NCI-H2227 (cell line): ENCODE data around the gene ERRFI1.
"Not testable (repeated sequence)": the region's sequence is repeated elsewhere in the genome, so short reads cannot be mapped to it uniquely, and the experiment has no call there.

ENCODE experiments used
- DNase-seq: peaks from one replicate; lab custom pipeline; 2025; ENCODE audit not compliant: unreplicated experiment; lab: John Stamatoyannopoulos, UW

ERRFI1 gene

GRCh38 chr1:8026153-8026975 is at the start of gene ERRFI1:
TSS of gene ERRFI1 (minus strand) at chr1:8026309. CDS start at chr1:8015619, 10,690 bp downstream.
- peak; percentile 98 for DNase-seq

DNA sequence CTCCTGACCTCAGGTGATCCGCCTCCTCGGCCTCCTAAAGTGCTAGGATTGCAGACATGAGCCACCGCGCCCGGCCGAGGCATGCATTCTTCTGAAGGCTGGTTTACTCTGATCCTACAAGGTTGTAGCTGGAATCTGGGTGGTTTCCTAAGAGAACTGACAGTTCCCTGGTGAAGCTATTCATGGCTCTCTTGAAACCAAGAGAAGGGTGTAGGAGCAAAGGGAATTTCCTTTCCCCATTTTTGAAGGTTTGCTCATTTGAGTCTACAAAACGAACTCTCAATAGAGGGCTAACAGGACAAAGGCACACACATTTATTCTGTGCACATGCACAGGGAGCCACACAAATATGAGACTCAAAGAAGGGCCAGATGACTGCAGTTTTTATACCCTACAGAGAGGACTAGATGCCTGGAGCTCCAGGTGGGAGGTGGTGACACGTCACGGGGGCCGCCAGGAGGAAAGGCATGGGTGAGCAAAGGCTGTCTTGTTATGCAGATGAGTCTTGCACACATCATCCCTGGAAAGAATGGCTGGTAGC is 49.5 kb upstream of the ERRFI1 start:
- DNase-seq, result no peak

- DNase-seq, result no peak
These were observed 47.2 kb upstream of the ERRFI1 start for GRCh38 chr1:8073112-8073855.

- DNase-seq, result no peak
These were observed 44.3 kb upstream of the ERRFI1 start for GRCh38 chr1:8070381-8070811.

DNA sequence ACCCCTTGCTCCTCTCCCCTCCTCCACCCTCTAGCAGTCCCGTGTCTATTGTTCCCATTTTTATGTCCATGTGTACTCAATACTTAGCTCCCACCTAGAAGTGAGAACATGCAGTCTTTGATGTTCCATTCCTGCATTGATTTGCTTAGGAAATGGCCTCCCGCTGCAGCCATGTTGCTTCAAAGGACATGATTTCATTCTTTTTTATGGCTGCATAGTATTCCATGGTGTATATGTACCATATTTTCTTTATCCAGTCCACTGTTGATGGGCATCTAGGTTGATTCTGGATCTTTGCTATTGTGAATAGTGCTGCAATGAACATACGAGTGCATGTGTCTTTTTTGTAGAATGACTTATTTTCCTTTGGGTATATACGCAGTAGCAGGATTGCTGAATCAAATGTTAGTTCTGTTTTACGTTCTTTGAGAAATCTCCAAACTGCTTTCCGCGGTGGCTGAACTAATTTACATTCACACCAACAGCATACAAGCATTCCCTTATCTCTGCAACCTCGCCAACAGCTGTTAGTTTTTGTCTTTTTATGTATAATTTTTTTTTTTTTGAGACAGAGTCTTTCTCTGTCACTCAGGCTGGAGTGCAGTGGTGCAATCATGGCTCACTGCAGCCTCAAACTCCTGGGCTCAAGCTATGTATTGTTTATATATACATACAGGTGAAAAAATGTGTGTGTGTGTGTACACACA is 43.7 kb upstream of the ERRFI1 start:
- not testable (repeated sequence) for DNase-seq

DNA sequence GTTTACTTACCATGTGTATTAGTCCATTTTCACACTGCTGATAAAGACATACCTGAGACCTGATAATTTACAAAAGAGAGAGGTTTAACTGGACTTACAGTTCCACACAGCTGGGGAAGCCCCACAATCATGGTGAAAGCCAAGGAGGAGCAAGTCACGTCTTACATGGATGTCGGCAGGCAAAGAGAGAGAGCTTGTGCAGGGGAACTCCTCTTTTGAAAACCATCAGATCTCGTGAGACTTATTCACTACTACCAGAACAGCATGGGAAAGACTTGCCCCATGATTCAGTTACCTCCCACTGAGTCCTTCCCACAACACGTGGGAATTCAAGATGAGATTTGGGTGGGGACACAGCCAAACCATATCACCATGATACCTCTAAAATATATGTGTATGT is 39.3 kb upstream of the ERRFI1 start:
- no peak for DNase-seq

DNA sequence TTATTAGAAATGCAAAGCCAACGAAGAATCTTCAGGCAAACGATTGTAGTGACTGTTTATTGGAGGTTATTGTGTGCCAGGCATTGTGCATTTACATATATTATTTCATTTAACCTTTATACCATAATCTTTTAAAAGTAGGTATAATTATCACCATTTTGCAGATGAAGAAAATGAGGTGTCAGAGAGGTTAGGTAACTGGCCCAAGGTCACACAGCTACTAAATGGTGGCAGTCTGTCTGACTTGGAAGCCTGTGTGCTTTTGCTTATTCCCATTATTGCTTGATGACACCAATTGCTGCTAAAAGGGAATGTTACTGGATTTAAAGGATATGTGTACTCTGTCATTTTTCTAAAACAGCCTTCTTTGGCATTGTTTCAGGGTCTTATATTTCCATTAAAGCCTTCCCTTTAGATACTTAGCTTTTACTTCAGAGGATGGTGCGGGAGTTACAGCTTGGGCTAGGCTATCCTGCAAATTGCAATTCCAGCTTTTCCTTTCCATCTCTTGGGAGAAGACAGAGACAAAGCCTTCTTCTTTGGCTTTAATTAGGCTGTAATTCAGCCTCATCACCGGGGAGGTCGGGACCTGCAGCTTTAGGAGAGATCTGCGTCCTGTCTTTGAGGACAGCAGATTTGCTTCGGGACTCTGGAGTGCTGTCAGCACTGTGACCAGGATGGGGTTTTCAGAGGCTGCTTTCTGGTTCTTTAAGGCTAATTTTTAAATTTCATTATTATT is 37.4 kb upstream of the ERRFI1 start:
- DNase-seq, result no peak

DNA sequence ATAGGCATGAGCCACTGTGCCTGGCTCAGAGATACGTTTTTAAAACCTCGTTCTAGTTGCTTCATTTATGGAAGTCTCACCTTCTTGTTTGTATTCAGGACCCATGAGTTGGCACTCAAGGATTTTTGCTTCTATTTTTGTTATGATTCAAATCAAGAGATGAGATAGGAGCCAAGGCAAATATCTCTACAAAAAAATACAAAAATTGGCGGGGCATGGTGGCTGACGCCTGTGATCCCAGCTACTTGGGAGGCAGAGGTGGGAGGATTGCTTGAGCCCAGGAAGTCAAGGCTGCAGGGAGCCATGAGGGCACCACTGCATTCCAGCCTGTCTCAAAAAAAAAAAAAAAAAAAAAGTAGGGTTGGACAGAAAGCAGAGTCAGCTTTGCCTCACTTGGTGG is 36.8 kb upstream of the ERRFI1 start:
- DNase-seq, result no peak

DNA sequence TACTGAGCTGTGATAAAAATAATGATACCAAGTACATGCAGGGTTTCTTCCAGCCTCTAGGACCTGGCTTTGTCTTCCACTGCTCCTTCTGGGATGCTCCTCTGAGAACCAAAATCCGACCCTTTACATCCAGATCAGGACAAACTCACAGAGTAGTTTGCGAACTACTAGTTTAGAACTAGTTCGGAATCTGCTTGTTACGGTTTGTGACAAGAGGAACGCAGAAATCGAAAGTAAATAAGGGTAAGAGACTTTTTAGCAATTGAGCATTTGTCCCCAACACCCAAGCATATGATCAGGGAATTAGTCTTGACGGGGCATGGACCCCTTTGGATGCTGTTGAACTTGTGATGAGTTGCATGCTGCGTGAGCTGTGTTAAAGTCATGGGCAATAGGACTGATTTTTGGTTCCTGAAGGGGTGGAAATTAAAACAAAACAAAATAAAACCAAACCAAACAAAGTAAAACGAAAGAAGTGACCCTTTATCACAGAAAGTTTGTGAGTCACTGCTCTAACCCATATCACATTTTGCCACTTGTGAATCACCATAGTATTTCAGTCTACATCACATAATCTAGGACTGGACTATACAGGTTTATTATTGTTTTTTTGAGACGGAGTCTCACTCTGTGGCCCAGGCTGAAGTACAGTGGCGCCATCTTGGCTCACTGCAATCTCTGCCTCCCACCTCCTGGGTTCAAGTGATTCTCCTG is 35.7 kb upstream of the ERRFI1 start:
- DNase-seq, result no peak

- no peak for DNase-seq
These were observed 35.1 kb upstream of the ERRFI1 start for GRCh38 chr1:8061210-8061609.

DNA sequence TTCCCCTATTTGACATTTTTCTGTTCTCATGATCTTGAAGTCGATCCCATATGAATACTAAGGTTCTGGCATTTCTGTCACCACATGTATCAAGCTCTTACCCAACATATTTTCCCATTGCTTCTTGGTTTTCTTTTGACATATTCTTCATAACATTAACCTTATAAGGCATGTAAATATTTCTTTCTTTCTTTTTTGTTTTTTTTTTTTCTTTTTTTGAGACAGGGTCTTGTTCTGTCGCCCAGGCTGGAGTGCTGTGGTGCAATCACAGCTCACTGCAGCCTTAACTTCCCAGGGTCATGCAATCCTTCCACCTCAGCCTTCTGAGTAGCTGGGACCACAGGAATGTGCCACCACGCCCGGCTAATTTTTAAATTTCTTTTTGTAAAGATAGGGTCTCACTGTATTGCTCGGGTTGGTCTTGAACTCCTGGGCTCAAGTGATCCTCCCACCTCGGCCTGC is 33.1 kb upstream of the ERRFI1 start:
- DNase-seq, result no peak

GRCh38 chr1:8057779-8058178 is 31.7 kb upstream of the ERRFI1 start:
- not testable (repeated sequence) for DNase-seq

DNA sequence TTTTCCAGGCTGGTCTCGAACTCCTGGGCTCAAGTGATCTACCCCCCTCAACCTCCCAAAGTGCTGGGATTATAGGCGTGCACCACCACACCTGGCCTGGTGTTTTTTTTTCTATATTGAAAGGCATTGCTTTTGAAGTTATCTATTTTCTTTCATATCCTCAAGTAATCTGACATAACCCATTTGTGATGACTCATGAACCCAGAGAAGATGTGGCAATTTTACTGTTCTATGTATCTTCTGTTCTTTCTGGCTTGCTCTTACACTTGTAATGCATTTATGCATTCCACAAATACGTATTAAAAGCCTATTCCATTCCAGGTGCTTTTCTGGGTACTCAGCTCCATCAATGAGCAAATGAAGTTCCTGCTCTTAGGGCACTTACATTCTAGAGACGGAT is 29.9 kb upstream of the ERRFI1 start:
- DNase-seq, result no peak

- no peak for DNase-seq
These were observed 27.9 kb upstream of the ERRFI1 start for GRCh38 chr1:8053878-8054567.

GRCh38 chr1:8051650-8052049 is 25.5 kb upstream of the ERRFI1 start:
- no peak for DNase-seq

DNA sequence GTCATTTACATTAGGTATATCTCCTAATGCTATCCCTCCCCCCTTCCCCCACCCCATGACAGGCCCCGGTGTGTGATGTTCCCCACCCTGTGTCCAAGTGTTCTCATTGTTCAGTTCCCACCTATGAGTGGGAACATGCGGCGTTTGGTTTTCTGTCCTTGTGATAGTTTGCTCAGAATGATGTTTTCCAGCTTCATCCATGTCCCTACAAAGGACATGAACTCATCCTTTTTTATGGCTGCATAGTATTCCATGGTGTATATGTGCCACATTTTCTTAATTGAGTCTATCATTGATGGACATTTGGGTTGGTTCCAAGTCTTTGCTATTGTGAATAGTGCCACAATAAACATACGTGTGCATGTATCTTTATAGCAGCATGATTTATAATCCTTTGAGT is 23.1 kb upstream of the ERRFI1 start:
- DNase-seq, result not testable (repeated sequence)

DNA sequence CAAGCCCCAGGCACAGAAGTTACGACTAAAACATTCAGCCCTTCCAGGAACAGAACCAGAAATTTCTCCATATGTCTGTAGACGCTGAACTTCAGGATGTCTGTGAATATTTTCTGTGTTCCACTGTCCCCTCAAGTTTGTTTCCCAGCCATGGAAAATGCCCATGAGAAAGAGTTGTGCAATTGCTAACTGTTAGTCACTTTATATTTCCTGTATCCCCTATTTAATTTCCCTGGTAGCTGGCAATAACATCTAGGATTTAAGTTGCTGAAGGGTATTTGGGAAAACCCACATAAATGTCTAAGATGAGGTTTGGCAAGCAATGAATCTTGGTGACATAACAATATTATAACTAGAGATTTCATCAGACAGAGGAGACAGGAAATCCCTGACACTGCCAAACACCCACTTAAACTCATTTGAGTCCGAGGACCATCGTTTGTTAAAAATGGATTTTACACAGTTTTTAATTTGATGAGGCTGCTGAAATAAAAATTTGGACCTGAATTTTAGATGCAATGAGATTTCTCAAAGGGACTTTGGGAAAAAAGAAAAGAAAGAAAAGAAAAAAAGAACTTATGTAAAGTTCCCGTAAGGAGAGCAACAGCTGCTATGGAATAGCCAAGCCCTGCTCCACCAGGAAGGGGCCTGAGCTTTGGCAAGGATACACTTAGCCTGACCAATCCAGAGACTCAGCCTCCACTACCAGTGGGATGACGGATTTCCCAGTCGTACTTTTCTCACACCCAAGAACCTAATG is 21.8 kb upstream of the ERRFI1 start:
- DNase-seq, result no peak

DNA sequence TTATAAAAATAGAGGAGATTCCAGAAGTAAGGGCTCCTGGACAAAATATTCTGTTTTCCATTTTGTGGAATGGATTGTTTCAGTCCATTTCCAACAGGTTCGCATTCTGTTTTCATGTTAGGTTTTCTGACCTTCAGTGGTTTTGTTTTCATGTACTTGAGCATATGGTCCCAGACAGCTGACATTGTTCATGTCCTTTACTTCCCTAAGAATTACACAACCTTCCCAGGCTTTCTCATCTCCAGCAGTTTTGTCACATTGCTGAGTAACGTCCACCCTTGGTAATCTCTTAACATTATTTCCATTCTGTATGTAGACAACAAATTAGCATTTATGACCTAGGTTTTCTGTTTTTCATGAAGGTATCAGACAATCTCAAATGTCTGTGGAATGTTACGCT is 21.0 kb upstream of the ERRFI1 start:
- no peak for DNase-seq

GRCh38 chr1:8046391-8046790 is 20.3 kb upstream of the ERRFI1 start:
- no peak for DNase-seq
